Lung microvascular endothelial cell (primary cell): Measurements from ENCODE around the gene PGM3. TPM values are rescaled to one million over a fixed set of nuclear protein-coding genes. Genes with fewer than 3 reads are reported as not detected.
"Not testable (repeated sequence)": the region's sequence is repeated elsewhere in the genome, so short reads cannot be mapped to it uniquely, and the experiment has no call there.

Experiments used
- DNase-seq, 2 donors: peaks; one replicate each; pipeline versions ENCODE4 v3.0.0 to v3.0.0-alpha.2; 2010; ENCODE audit warnings: low read depth in 2 of 2
- total RNA-seq: library from RNA; depleted of rRNA; stranded (reverse); fragments of >200 nt; gene quantifications from 2 replicates; pipeline ENCODE4 v1.2.1, GENCODE V29; 2014

PGM3 gene
- total RNA-seq: 47.8 and 53.6 TPM in 2 replicates

GRCh38 chr6:83192871-83193746, at the start of gene PGM3, which contains the start of gene RWDD2A:
Gene PGM3 (minus strand): TSS chr6:83193265. CDS start chr6:83191012, 2,253 bp downstream.
Gene RWDD2A (plus strand): TSS chr6:83193357. CDS start chr6:83194452, 1,095 bp downstream.
- DNase-seq: peak; percentile 90 to 92

- DNase-seq: peak in 1 of 2 donors; percentile 2
These were observed 38.1 kb upstream of the PGM3 start for GRCh38 chr6:83231146-83231545.

- DNase-seq: peak in 1 of 2 donors; percentile 26
These were observed 33.5 kb upstream of the PGM3 start for GRCh38 chr6:83226517-83226916.

- DNase-seq: peak; percentile 58 to 63
These were observed 28.9 kb upstream of the PGM3 start for GRCh38 chr6:83221889-83222479.

GRCh38 chr6:83221276-83221675, 28.2 kb upstream of the PGM3 start:
- no peak for DNase-seq

GRCh38 chr6:83220121-83220520, 27.1 kb upstream of the PGM3 start:
- no peak for DNase-seq

GRCh38 chr6:83218646-83219045, 25.6 kb upstream of the PGM3 start:
- no peak for DNase-seq

GRCh38 chr6:83216806-83217205, 23.7 kb upstream of the PGM3 start:
- no peak for DNase-seq

- peak; percentile 84 to 86 for DNase-seq
These were observed 22.3 kb upstream of the PGM3 start for GRCh38 chr6:83215131-83216047.

- DNase-seq: no peak
These were observed 9.0 kb upstream of the PGM3 start for GRCh38 chr6:83202031-83202430.

- peak in 1 of 2 donors; percentile 90 for DNase-seq
These were observed 6.8 kb upstream of the PGM3 start for GRCh38 chr6:83199863-83200225.

GRCh38 chr6:83199173-83199862, 6.3 kb upstream of the PGM3 start:
- peak in 1 of 2 donors; percentile 47 for DNase-seq

- DNase-seq: peak in 1 of 2 donors; percentile 83
These were observed 5.6 kb upstream of the PGM3 start for GRCh38 chr6:83198486-83199172.

- peak; percentile 42 to 43 for DNase-seq
These were observed 892 bp upstream of the PGM3 start for GRCh38 chr6:83193747-83194566.

GRCh38 chr6:83192456-83192855, 609 bp downstream of the PGM3 start:
- peak in 1 of 2 donors; percentile 11 for DNase-seq

- not testable (repeated sequence) for DNase-seq
These were observed 1.1 kb downstream of the PGM3 start for GRCh38 chr6:83191974-83192373.

GRCh38 chr6:83190626-83191025, 2.4 kb downstream of the PGM3 start:
- DNase-seq: no peak

GRCh38 chr6:83188501-83188900, 4.6 kb downstream of the PGM3 start:
- DNase-seq: no peak

- no peak for DNase-seq
These were observed 8.0 kb downstream of the PGM3 start for GRCh38 chr6:83185096-83185495.
